Measurements from ENCODE around the gene OTUD4.

The OTUD4 gene

GRCh38 chr4:145170223-145170622, 10.2 kb downstream of the OTUD4 start:
- POLR2A ChIA-PET = interaction anchor here (0.7 kb wide), 1 partner anchor 9 kb away, joined by 3 read pairs; no protein-coding TSS in a partner anchor
- peak overlapping the region in 1 of 2 experiments; percentile 25 for H3K27ac ChIP-seq (ENCODE audit: insufficient read depth in 1 of 2, low read depth in 1 of 2, low read length in 2 of 2, poor library complexity in 1 of 2, severe bottlenecking in 2 of 2)
- H3K36me3 ChIP-seq (ENCODE audit: control insufficient read depth in 4 of 4, insufficient read depth in 4 of 4, low read length in 3 of 4) = peaks cover 9 to 55% (median 28%) of the 10 kb centered on the region in 4 experiments
- H3K27me3 ChIP-seq (replicated peaks in 2 of 5; ENCODE audit: control insufficient read depth in 4 of 5, insufficient read depth in 5 of 5, low read length in 4 of 5) = no peaks in the 10 kb centered on the region
- 93% methylated on average over 1 of the region's 1 CpG for WGBS (ENCODE audit: insufficient coverage)
- H3K4me1 ChIP-seq (ENCODE audit: control extremely low read depth in 1 of 4, control insufficient read depth in 4 of 4, insufficient read depth in 4 of 4, low read length in 3 of 4) = peaks cover 0 to 2% (median 0%) of the 10 kb centered on the region in 4 experiments
- no peak overlapping the region for H3K4me3 ChIP-seq (ENCODE audit: control insufficient read depth in 1 of 7, extremely low read depth in 1 of 7, insufficient read depth in 4 of 7, low read depth in 2 of 7, low read length in 6 of 7)
- no peaks in the 10 kb centered on the region for H3K9me3 ChIP-seq (ENCODE audit: control extremely low read depth in 1 of 5, control insufficient read depth in 4 of 5, insufficient read depth in 2 of 5, low read depth in 1 of 5, low read length in 4 of 5)
- CTCF ChIA-PET = interaction anchor here (0.8 kb wide), 1 partner anchor 8 kb away, joined by 4 read pairs; no protein-coding TSS in a partner anchor
- no peak for DNase-seq

GRCh38 chr4:145168581-145169187, 11.7 kb downstream of the OTUD4 start:
- POLR2A ChIA-PET = interaction anchor here (0.8 to 0.9 kb wide), 2 partner anchors 8 to 10 kb away, joined by 4 to 8 read pairs; no protein-coding TSS in a partner anchor
- H3K4me3 ChIP-seq (ENCODE audit: control insufficient read depth in 1 of 7, extremely low read depth in 1 of 7, insufficient read depth in 4 of 7, low read depth in 2 of 7, low read length in 6 of 7) = no peak overlapping the region
- no CpG with 5 or more reads among the region's 2 CpGs for WGBS (ENCODE audit: insufficient coverage)
- peak in 2 of 3 donors; percentile 11 to 15 for DNase-seq
- no peak overlapping the region for H3K27ac ChIP-seq (ENCODE audit: insufficient read depth in 1 of 2, low read depth in 1 of 2, low read length in 2 of 2, poor library complexity in 1 of 2, severe bottlenecking in 2 of 2)
- peaks cover 0 to 2% (median 0%) of the 10 kb centered on the region in 4 experiments for H3K4me1 ChIP-seq (ENCODE audit: control extremely low read depth in 1 of 4, control insufficient read depth in 4 of 4, insufficient read depth in 4 of 4, low read length in 3 of 4)
- peaks cover 10 to 50% (median 25%) of the 10 kb centered on the region in 4 experiments for H3K36me3 ChIP-seq (ENCODE audit: control insufficient read depth in 4 of 4, insufficient read depth in 4 of 4, low read length in 3 of 4)
- no peaks in the 10 kb centered on the region for H3K9me3 ChIP-seq (ENCODE audit: control extremely low read depth in 1 of 5, control insufficient read depth in 4 of 5, insufficient read depth in 2 of 5, low read depth in 1 of 5, low read length in 4 of 5)
- CTCF ChIA-PET = no interaction called here
- H3K27me3 ChIP-seq (replicated peaks in 2 of 5; ENCODE audit: control insufficient read depth in 4 of 5, insufficient read depth in 5 of 5, low read length in 4 of 5) = no peaks in the 10 kb centered on the region

DNA sequence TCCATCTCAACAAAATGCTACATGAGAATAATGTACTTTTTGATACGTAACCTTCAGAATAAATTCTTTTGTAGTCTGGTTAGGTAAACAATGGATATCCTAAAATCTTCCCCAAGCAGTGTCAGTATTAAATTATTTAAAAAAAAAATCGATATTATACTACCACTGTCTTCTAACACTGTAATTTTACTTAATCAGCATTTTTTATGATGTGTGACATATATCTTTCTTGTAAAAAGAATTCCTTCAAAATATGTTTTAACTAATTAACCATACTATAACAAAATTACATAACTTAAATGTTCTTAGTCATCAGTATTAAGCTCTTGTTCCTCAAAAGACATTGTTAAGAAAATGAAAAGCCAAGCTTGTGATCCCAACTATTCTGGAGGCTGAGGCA, 12.5 kb downstream of the OTUD4 start:
- ChIA-PET CTCF (interaction anchor here (1.3 to 1.4 kb wide), 2 partner anchors 66 to 441 kb away, joined by 3 to 4 read pairs; no protein-coding TSS in a partner anchor), POLR2A (interaction anchor here (0.8 to 0.9 kb wide), 2 partner anchors 9 to 11 kb away, joined by 4 to 8 read pairs; no protein-coding TSS in a partner anchor)
- H3K27ac ChIP-seq (ENCODE audit: insufficient read depth in 1 of 2, low read depth in 1 of 2, low read length in 2 of 2, poor library complexity in 1 of 2, severe bottlenecking in 2 of 2) = no peak overlapping the region
- DNase-seq = no peak
- no peaks in the 10 kb centered on the region for H3K9me3 ChIP-seq (ENCODE audit: control extremely low read depth in 1 of 5, control insufficient read depth in 4 of 5, insufficient read depth in 2 of 5, low read depth in 1 of 5, low read length in 4 of 5)
- WGBS (ENCODE audit: insufficient coverage) = no CpG with 5 or more reads among the region's 2 CpGs
- peaks cover 6 to 50% (median 25%) of the 10 kb centered on the region in 4 experiments for H3K36me3 ChIP-seq (ENCODE audit: control insufficient read depth in 4 of 4, insufficient read depth in 4 of 4, low read length in 3 of 4)
- H3K4me1 ChIP-seq (ENCODE audit: control extremely low read depth in 1 of 4, control insufficient read depth in 4 of 4, insufficient read depth in 4 of 4, low read length in 3 of 4) = peaks cover 0 to 2% (median 0%) of the 10 kb centered on the region in 4 experiments
- no peaks in the 10 kb centered on the region for H3K27me3 ChIP-seq (replicated peaks in 2 of 5; ENCODE audit: control insufficient read depth in 4 of 5, insufficient read depth in 5 of 5, low read length in 4 of 5)
- no peak overlapping the region for H3K4me3 ChIP-seq (ENCODE audit: control insufficient read depth in 1 of 7, extremely low read depth in 1 of 7, insufficient read depth in 4 of 7, low read depth in 2 of 7, low read length in 6 of 7)

- no peaks in the 10 kb centered on the region for H3K4me1 ChIP-seq (ENCODE audit: control extremely low read depth in 1 of 4, control insufficient read depth in 4 of 4, insufficient read depth in 4 of 4, low read length in 3 of 4)
- ChIA-PET POLR2A (interaction anchor here (0.5 kb wide), 1 partner anchor 691 kb away, joined by 3 read pairs; no protein-coding TSS in a partner anchor), CTCF (interaction anchor here (1.0 to 1.3 kb wide), 2 partner anchors 16 to 42 kb away, joined by 3 read pairs; no protein-coding TSS in a partner anchor)
- DNase-seq = no peak
- H3K36me3 ChIP-seq (ENCODE audit: control insufficient read depth in 4 of 4, insufficient read depth in 4 of 4, low read length in 3 of 4) = peaks cover 6 to 65% (median 34%) of the 10 kb centered on the region in 4 experiments
- no peak overlapping the region for H3K4me3 ChIP-seq (ENCODE audit: control insufficient read depth in 1 of 7, extremely low read depth in 1 of 7, insufficient read depth in 4 of 7, low read depth in 2 of 7, low read length in 6 of 7)
- H3K27ac ChIP-seq (ENCODE audit: insufficient read depth in 1 of 2, low read depth in 1 of 2, low read length in 2 of 2, poor library complexity in 1 of 2, severe bottlenecking in 2 of 2) = no peak overlapping the region
- H3K27me3 ChIP-seq (replicated peaks in 2 of 5; ENCODE audit: control insufficient read depth in 4 of 5, insufficient read depth in 5 of 5, low read length in 4 of 5) = no peaks in the 10 kb centered on the region
- WGBS (ENCODE audit: insufficient coverage) = 100% methylated on average over 1 of the region's 2 CpGs
- H3K9me3 ChIP-seq (ENCODE audit: control extremely low read depth in 1 of 5, control insufficient read depth in 4 of 5, insufficient read depth in 2 of 5, low read depth in 1 of 5, low read length in 4 of 5) = no peaks in the 10 kb centered on the region
Observed at GRCh38 chr4:145161549-145161948, 18.8 kb downstream of the OTUD4 start.

GRCh38 chr4:145156986-145157385, 23.4 kb downstream of the OTUD4 start:
- Histone ChIP-seq H3K9me3 (ENCODE audit: control extremely low read depth in 1 of 5, control insufficient read depth in 4 of 5, insufficient read depth in 2 of 5, low read depth in 1 of 5, low read length in 4 of 5) (no peaks in the 10 kb centered on the region), H3K27ac (ENCODE audit: insufficient read depth in 1 of 2, low read depth in 1 of 2, low read length in 2 of 2, poor library complexity in 1 of 2, severe bottlenecking in 2 of 2) (no peak overlapping the region), H3K4me1 (ENCODE audit: control extremely low read depth in 1 of 4, control insufficient read depth in 4 of 4, insufficient read depth in 4 of 4, low read length in 3 of 4) (no peaks in the 10 kb centered on the region), H3K36me3 (ENCODE audit: control insufficient read depth in 4 of 4, insufficient read depth in 4 of 4, low read length in 3 of 4) (peaks cover 11 to 81% (median 54%) of the 10 kb centered on the region in 4 experiments), H3K27me3 (replicated peaks in 2 of 5; ENCODE audit: control insufficient read depth in 4 of 5, insufficient read depth in 5 of 5, low read length in 4 of 5) (no peaks in the 10 kb centered on the region), H3K4me3 (ENCODE audit: control insufficient read depth in 1 of 7, extremely low read depth in 1 of 7, insufficient read depth in 4 of 7, low read depth in 2 of 7, low read length in 6 of 7) (no peak overlapping the region)
- CTCF ChIA-PET = interaction anchor here (1.0 kb wide), 1 partner anchor 11 kb away, joined by 4 read pairs; no protein-coding TSS in a partner anchor
- POLR2A ChIA-PET = no interaction called here
- 80% methylated on average over 1 of the region's 2 CpGs for WGBS (ENCODE audit: insufficient coverage)
- DNase-seq = peak in 1 of 3 donors; percentile 13

GRCh38 chr4:145155268-145155870, 25.0 kb downstream of the OTUD4 start:
- no peak for DNase-seq
- H3K4me1 ChIP-seq (ENCODE audit: control extremely low read depth in 1 of 4, control insufficient read depth in 4 of 4, insufficient read depth in 4 of 4, low read length in 3 of 4) = no peaks in the 10 kb centered on the region
- ChIA-PET CTCF (interaction anchor here (0.9 to 1.7 kb wide), 5 partner anchors 14 to 456 kb away, joined by 4 to 8 read pairs (median 5); no protein-coding TSS in a partner anchor), POLR2A (no interaction called here)
- H3K36me3 ChIP-seq (ENCODE audit: control insufficient read depth in 4 of 4, insufficient read depth in 4 of 4, low read length in 3 of 4) = peaks cover 11 to 74% (median 48%) of the 10 kb centered on the region in 4 experiments
- H3K27ac ChIP-seq (ENCODE audit: insufficient read depth in 1 of 2, low read depth in 1 of 2, low read length in 2 of 2, poor library complexity in 1 of 2, severe bottlenecking in 2 of 2) = no peak overlapping the region
- no peak overlapping the region for H3K4me3 ChIP-seq (ENCODE audit: control insufficient read depth in 1 of 7, extremely low read depth in 1 of 7, insufficient read depth in 4 of 7, low read depth in 2 of 7, low read length in 6 of 7)
- WGBS (ENCODE audit: insufficient coverage) = no CpG with 5 or more reads among the region's 2 CpGs
- no peaks in the 10 kb centered on the region for H3K9me3 ChIP-seq (ENCODE audit: control extremely low read depth in 1 of 5, control insufficient read depth in 4 of 5, insufficient read depth in 2 of 5, low read depth in 1 of 5, low read length in 4 of 5)
- no peaks in the 10 kb centered on the region for H3K27me3 ChIP-seq (replicated peaks in 2 of 5; ENCODE audit: control insufficient read depth in 4 of 5, insufficient read depth in 5 of 5, low read length in 4 of 5)
